Right ventricle myocardium inferior (tissue), 1 donor: Measurements from ENCODE around the gene C12orf42. TPM values are rescaled to one million over a fixed set of nuclear protein-coding genes. Genes with fewer than 3 reads are reported as not detected.

ENCODE experiments used
- ATAC-seq: fragments of 200-7000 bp; cut with Tn5 transposase; one replicate; pipeline ENCODE4 v1.9.1; 2020; ENCODE audit warnings: mild to moderate bottlenecking, moderate library complexity
- DNase-seq: peaks from one replicate; pipeline ENCODE4 v3.0.0; 2021; ENCODE audit errors: missing footprints
- intact Hi-C: fragments of 100-400 bp; cut with DNase I; formaldehyde crosslinking; loops from one replicate; pipeline ENCODE4 v1.11.0; 2022
- long read RNA-seq: library from polyadenylated mRNA; unstranded; transcript quantifications from one replicate; pipeline ENCODE4 v2.0.0, GENCODE V29; 2021
- total RNA-seq: library from RNA; stranded (reverse); fragmentation: NEBNext Ultra II Directional; extraction: Animal tissue kit (Norgen Biotek cat#: 25700); gene quantifications from one replicate; pipeline ENCODE4 v1.2.1, GENCODE V29; 2021
- donor health status: DM: no; HTN: yes; CAD: no; lungs with severe emphysema.

C12orf42 gene
- total RNA-seq, result not detected
- long read RNA-seq, result 0 reads

GRCh38 chr12:103495469-103496456 is at the start of gene C12orf42:
TSS of gene C12orf42 (minus strand) at chr12:103495968. CDS start at chr12:103478426, 17,542 bp downstream.
- DNase-seq, result peak; percentile 55
- intact Hi-C loops, result no loop called here
- ATAC-seq, result peak; percentile 56

GRCh38 chr12:103542078-103542477 is 46.3 kb upstream of the C12orf42 start:
- no peak for DNase-seq
- intact Hi-C loops, result no loop called here
- no peak for ATAC-seq

GRCh38 chr12:103540319-103540718 is 44.6 kb upstream of the C12orf42 start:
- intact Hi-C loops, result no loop called here
- DNase-seq (no peak), ATAC-seq (no peak)

GRCh38 chr12:103538397-103538796 is 42.6 kb upstream of the C12orf42 start:
- no peak for DNase-seq
- intact Hi-C loops, result no loop called here
- no peak for ATAC-seq

- DNase-seq (no peak), ATAC-seq (no peak)
- intact Hi-C loops, result no loop called here
Observed at GRCh38 chr12:103530307-103531066, 34.7 kb upstream of the C12orf42 start.

- no peak for ATAC-seq
- DNase-seq, result no peak
- intact Hi-C loops, result no loop called here
Observed at GRCh38 chr12:103529306-103529705, 33.5 kb upstream of the C12orf42 start.

GRCh38 chr12:103524238-103524875 is 28.6 kb upstream of the C12orf42 start:
- no peak for DNase-seq
- intact Hi-C loops, result no loop called here
- ATAC-seq, result no peak

GRCh38 chr12:103523771-103524170 is 28.0 kb upstream of the C12orf42 start:
- DNase-seq (no peak), ATAC-seq (no peak)
- intact Hi-C loops, result no loop called here

- intact Hi-C loops, result no loop called here
- ATAC-seq, result no peak
- no peak for DNase-seq
Observed at GRCh38 chr12:103520686-103521215, 25.0 kb upstream of the C12orf42 start.

GRCh38 chr12:103519632-103520031 is 23.9 kb upstream of the C12orf42 start:
- intact Hi-C loops, result no loop called here
- ATAC-seq (no peak), DNase-seq (no peak)

- ATAC-seq (no peak), DNase-seq (no peak)
- intact Hi-C loops, result no loop called here
Observed at GRCh38 chr12:103518899-103519298, 23.1 kb upstream of the C12orf42 start.

- no peak for DNase-seq
- intact Hi-C loops, result no loop called here
- no peak for ATAC-seq
Observed at GRCh38 chr12:103517161-103517560, 21.4 kb upstream of the C12orf42 start.

- intact Hi-C loops, result no loop called here
- no peak for ATAC-seq
- no peak for DNase-seq
Observed at GRCh38 chr12:103515341-103515740, 19.6 kb upstream of the C12orf42 start.

- no peak for DNase-seq
- intact Hi-C loops, result no loop called here
- no peak for ATAC-seq
Observed at GRCh38 chr12:103513875-103514274, 18.1 kb upstream of the C12orf42 start.

GRCh38 chr12:103505371-103506236 is 9.8 kb upstream of the C12orf42 start:
- ATAC-seq (no peak), DNase-seq (no peak)
- intact Hi-C loops, result no loop called here

- intact Hi-C loops, result no loop called here
- DNase-seq (peak; percentile 49), ATAC-seq (no peak)
Observed at GRCh38 chr12:103504606-103505005, 8.8 kb upstream of the C12orf42 start.

- intact Hi-C loops, result no loop called here
- ATAC-seq (no peak), DNase-seq (peak; percentile 50)
Observed at GRCh38 chr12:103503546-103504480, 8.0 kb upstream of the C12orf42 start.
